GM21529 (cell line): ENCODE results near the gene OSBP2.

Experiments used
- ATAC-seq: cut with Tn5 transposase; IDR thresholded peaks from one replicate; pipeline ENCODE4 v1.9.1; 2021; ENCODE audit not compliant: unreplicated experiment

The OSBP2 gene

GRCh38 chr22:30806391-30806861, 111.8 kb downstream of the OSBP2 start:
- ATAC-seq = no peak

GRCh38 chr22:30809086-30809485, 114.4 kb downstream of the OSBP2 start:
- ATAC-seq = no peak

- no peak for ATAC-seq
These were observed 115.4 kb downstream of the OSBP2 start for GRCh38 chr22:30810105-30810504.

- no peak for ATAC-seq
These were observed 119.3 kb downstream of the OSBP2 start for GRCh38 chr22:30813936-30814335.

GRCh38 chr22:30816413-30816812, 121.7 kb downstream of the OSBP2 start:
- no peak for ATAC-seq

- ATAC-seq = no peak
These were observed 126.7 kb downstream of the OSBP2 start for GRCh38 chr22:30821381-30821780.

- ATAC-seq = no peak
These were observed 127.2 kb downstream of the OSBP2 start for GRCh38 chr22:30821863-30822215.

GRCh38 chr22:30822216-30823014, 127.7 kb downstream of the OSBP2 start:
- no peak for ATAC-seq

- no peak for ATAC-seq
These were observed 128.3 kb downstream of the OSBP2 start for GRCh38 chr22:30823015-30823370.

GRCh38 chr22:30824096-30824495, 129.4 kb downstream of the OSBP2 start:
- ATAC-seq = no peak

- ATAC-seq = no peak
These were observed 130.0 kb downstream of the OSBP2 start for GRCh38 chr22:30824711-30825110.

- ATAC-seq = no peak
These were observed 131.2 kb downstream of the OSBP2 start for GRCh38 chr22:30825711-30826505.

- no peak for ATAC-seq
These were observed 132.1 kb downstream of the OSBP2 start for GRCh38 chr22:30826670-30827355.

- no peak for ATAC-seq
These were observed 133.0 kb downstream of the OSBP2 start for GRCh38 chr22:30827646-30828045.

- ATAC-seq = no peak
These were observed 133.8 kb downstream of the OSBP2 start for GRCh38 chr22:30828187-30829155.

- no peak for ATAC-seq
These were observed 135.4 kb downstream of the OSBP2 start for GRCh38 chr22:30829901-30830550.

GRCh38 chr22:30830907-30831306, 136.2 kb downstream of the OSBP2 start:
- no peak for ATAC-seq

GRCh38 chr22:30832407-30832987, 137.8 kb downstream of the OSBP2 start:
- ATAC-seq = no peak

- ATAC-seq = no peak
These were observed 138.6 kb downstream of the OSBP2 start for GRCh38 chr22:30833322-30833721.

GRCh38 chr22:30837531-30837930, 142.9 kb downstream of the OSBP2 start:
- no peak for ATAC-seq
